ENCODE results near the gene OR2T11. TPM values are rescaled to one million over a fixed set of nuclear protein-coding genes. Genes with fewer than 3 reads are reported as not detected.

OR2T11 gene
- total RNA-seq, 4 donors from 2014 or later = not detected

- no peak within 1 kb of the TSS for H3K27ac ChIP-seq
- DNase-seq = no peak
- 75 to 90% methylated on average over 6 of the region's 6 CpGs for WGBS, 2 donors
- H3K9me3 ChIP-seq = no peaks in the 10 kb centered on the region
- no peaks in the 10 kb centered on the region for H3K36me3 ChIP-seq
- H3K4me3 ChIP-seq = no peak within 1 kb of the TSS
- intact Hi-C loops (cut with DNase I) = no loop called here
- no peaks in the 10 kb centered on the region for H3K4me1 ChIP-seq
- TF ChIP-seq CTCF (IDR thresholded peaks at IDR 0.05) (no peak), POLR2A (IDR thresholded peaks at IDR 0.05) (no peak)
- no peaks in the 10 kb centered on the region for H3K27me3 ChIP-seq
Measured at GRCh38 chr1:248597589-248597988, 37.3 kb downstream of the OR2T11 start, which contains the start of gene OR2T10. Gene OR2T10 (minus strand): TSS chr1:248597700. CDS start chr1:248593768, 3,932 bp downstream.

- H3K36me3 ChIP-seq = no peaks in the 10 kb centered on the region
- no peaks in the 10 kb centered on the region for H3K9me3 ChIP-seq
- DNase-seq = no peak
- TF ChIP-seq CTCF (IDR thresholded peaks at IDR 0.05) = no peak
- no peak for TF ChIP-seq POLR2A (IDR thresholded peaks at IDR 0.05)
- no peak overlapping the region for H3K27ac ChIP-seq
- intact Hi-C loops (cut with DNase I) = no loop called here
- H3K4me1 ChIP-seq = no peaks in the 10 kb centered on the region
- WGBS, 2 donors = 52 to 73% methylated on average over 2 of the region's 2 CpGs
- H3K4me3 ChIP-seq = no peak overlapping the region
- H3K27me3 ChIP-seq = no peaks in the 10 kb centered on the region
Measured at GRCh38 chr1:248596615-248597014, 38.3 kb downstream of the OR2T11 start.

GRCh38 chr1:248593226-248593625 is 41.7 kb downstream of the OR2T11 start:
- WGBS, 2 donors = 85 to 88% methylated on average over 5 of the region's 5 CpGs
- Histone ChIP-seq H3K27me3 (no peaks in the 10 kb centered on the region), H3K4me3 (no peak overlapping the region), H3K36me3 (no peaks in the 10 kb centered on the region), H3K9me3 (no peaks in the 10 kb centered on the region), H3K27ac (no peak overlapping the region), H3K4me1 (no peaks in the 10 kb centered on the region)
- intact Hi-C loops (cut with DNase I) = no loop called here
- DNase-seq = no peak
- no peak for TF ChIP-seq CTCF (IDR thresholded peaks at IDR 0.05)
- TF ChIP-seq POLR2A (IDR thresholded peaks at IDR 0.05) = no peak

GRCh38 chr1:248592655-248593054 is 42.2 kb downstream of the OR2T11 start:
- intact Hi-C loops (cut with DNase I) = no loop called here
- no peaks in the 10 kb centered on the region for H3K9me3 ChIP-seq
- WGBS, 2 donors = 50 to 65% methylated on average over 1 of the region's 1 CpG

GRCh38 chr1:248590055-248590454 is 44.8 kb downstream of the OR2T11 start:
- no peak for DNase-seq
- Histone ChIP-seq H3K4me3 (no peak overlapping the region), H3K36me3 (no peaks in the 10 kb centered on the region), H3K27ac (no peak overlapping the region), H3K4me1 (no peaks in the 10 kb centered on the region), H3K27me3 (no peaks in the 10 kb centered on the region), H3K9me3 (no peaks in the 10 kb centered on the region)
- intact Hi-C loops (cut with DNase I) = no loop called here
- no peak for TF ChIP-seq POLR2A (IDR thresholded peaks at IDR 0.05)
- TF ChIP-seq CTCF (IDR thresholded peaks at IDR 0.05) = no peak
- WGBS, 2 donors = 85 to 91% methylated on average over 17 of the region's 17 CpGs

More at GRCh38 chr1:248592655-248593054, 42.2 kb downstream of the OR2T11 start:
- TF ChIP-seq CTCF (IDR thresholded peaks at IDR 0.05) (no peak), POLR2A (IDR thresholded peaks at IDR 0.05) (no peak)
- H3K4me1 ChIP-seq = no peaks in the 10 kb centered on the region
- no peaks in the 10 kb centered on the region for H3K36me3 ChIP-seq
- DNase-seq = no peak
- H3K27me3 ChIP-seq = no peaks in the 10 kb centered on the region
- H3K27ac ChIP-seq = no peak overlapping the region
- no peak overlapping the region for H3K4me3 ChIP-seq
